ENCODE measurements around the gene SALL4.

Gene SALL4

DNA sequence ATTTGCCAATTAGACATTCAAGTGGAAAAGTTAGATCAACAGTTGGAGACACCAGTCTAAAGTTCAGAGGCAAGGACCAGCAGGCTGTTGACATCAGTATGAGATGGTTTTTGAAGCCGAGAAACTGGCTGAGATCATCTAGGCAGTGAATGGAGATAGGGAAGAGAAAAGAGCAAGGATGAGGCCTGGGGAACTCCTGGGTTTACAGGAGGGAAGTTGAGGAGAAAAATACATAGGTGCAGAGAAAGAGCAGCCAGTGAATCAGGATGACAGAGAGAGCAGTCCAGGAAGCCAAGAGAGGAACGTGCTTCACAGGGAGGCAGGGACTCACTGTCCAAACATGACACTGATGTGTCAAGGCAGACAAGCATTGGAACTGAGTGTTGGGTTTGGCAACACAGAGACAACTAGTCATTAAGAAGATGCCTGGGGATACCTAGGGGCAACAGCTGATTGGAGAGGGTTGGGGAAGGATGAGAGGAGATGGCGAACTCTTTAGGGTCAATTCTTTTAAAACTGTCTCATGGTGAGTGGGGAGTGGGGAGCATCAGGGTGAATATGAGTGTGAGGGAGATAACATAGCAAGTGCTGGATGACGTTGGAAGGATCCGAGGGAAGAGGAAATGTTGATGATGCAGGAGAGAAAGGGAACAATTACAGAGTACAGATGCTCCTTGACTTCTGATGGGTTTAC, 13.2 kb upstream of the SALL4 start:
- no peak for DNase-seq (ENCODE audit: low spot score)
- in situ Hi-C loops (cut with MboI; ENCODE audit: low sequenced_read_pairs, unreplicated experiment) = no loop called here
- TF ChIP-seq, protein P1, sequence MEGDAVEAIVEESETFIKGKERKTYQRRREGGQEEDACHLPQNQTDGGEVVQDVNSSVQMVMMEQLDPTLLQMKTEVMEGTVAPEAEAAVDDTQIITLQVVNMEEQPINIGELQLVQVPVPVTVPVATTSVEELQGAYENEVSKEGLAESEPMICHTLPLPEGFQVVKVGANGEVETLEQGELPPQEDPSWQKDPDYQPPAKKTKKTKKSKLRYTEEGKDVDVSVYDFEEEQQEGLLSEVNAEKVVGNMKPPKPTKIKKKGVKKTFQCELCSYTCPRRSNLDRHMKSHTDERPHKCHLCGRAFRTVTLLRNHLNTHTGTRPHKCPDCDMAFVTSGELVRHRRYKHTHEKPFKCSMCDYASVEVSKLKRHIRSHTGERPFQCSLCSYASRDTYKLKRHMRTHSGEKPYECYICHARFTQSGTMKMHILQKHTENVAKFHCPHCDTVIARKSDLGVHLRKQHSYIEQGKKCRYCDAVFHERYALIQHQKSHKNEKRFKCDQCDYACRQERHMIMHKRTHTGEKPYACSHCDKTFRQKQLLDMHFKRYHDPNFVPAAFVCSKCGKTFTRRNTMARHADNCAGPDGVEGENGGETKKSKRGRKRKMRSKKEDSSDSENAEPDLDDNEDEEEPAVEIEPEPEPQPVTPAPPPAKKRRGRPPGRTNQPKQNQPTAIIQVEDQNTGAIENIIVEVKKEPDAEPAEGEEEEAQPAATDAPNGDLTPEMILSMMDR (IDR thresholded peaks at IDR 0.05; ENCODE audit: borderline replicate concordance, control extremely low read depth, extremely low read depth, insufficient read depth, missing control alignments) = no peak

DNA sequence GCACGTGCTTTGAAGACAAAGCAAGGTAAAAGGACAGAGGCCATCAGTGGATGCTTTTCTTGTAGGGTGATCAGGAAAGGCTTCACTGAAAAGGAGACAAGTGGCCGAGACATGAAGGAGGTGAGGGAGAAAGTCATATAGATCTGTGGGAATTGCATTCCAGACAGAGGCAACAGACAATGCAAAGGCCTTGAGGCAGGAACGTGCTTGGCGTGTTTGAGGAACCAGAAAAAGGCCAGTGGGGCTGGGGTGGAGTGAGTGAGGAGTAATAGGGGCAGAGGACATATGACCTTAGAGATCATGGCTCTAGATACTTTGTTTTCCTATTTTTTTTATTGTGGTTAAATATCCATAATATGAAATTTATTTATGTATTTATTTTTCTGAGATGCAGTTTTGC, 10.5 kb upstream of the SALL4 start:
- in situ Hi-C loops (cut with MboI; ENCODE audit: low sequenced_read_pairs, unreplicated experiment) = no loop called here
- TF ChIP-seq, protein P1 (IDR thresholded peaks at IDR 0.05; ENCODE audit: borderline replicate concordance, control extremely low read depth, extremely low read depth, insufficient read depth, missing control alignments) = no peak

DNA sequence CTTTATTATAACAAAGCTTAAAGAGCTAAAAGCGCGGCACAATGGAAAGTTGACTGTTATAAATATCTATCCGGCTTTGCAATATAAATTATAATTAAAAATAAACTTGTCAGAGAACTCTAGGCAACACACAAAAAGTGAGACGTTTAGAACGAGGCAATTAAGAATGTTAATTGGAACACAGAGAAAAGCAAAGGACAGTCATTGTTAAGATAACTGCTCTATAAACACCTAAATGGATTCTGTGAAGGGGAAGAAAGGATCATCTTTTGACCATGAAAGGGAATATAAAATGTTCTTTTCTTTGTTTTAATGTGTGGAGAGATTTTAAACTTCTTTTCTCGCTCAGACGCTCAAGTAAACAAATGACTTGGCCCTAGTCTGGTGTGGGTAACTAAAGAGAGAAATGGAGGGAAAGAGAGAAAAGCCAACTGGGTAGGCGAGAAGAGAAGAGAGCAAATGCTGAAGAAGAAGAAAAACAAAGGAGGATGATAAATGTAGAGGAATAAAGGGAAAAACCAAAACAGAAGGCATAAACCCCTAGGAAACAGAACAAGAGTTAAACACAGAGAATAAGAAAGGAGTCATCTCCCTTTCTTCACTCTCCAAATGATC, 9.3 kb upstream of the SALL4 start:
- in situ Hi-C loops (cut with MboI; ENCODE audit: low sequenced_read_pairs, unreplicated experiment) = no loop called here
- DNase-seq (ENCODE audit: low spot score) = no peak
- TF ChIP-seq, protein P1 (IDR thresholded peaks at IDR 0.05; ENCODE audit: borderline replicate concordance, control extremely low read depth, extremely low read depth, insufficient read depth, missing control alignments) = no peak

More for the DNA sequence above, 10.5 kb upstream of the SALL4 start:
- no peak for DNase-seq (ENCODE audit: low spot score)

DNA sequence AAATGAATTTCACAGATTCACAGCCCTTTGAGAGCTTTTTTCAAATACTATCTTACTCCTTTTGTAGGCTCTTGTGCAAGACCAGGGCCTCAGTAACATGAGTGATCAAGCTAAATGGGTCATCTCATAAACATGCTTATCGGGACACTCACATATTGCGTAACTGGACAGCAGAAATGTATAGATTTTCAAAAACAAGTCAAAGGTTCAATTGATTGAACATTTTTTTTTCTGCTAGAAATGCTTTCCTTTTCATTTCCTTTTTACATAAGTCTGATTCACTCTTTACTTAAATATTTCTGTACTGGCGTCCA, 8.7 kb upstream of the SALL4 start:
- DNase-seq (ENCODE audit: low spot score) = no peak
- TF ChIP-seq, protein P1 (IDR thresholded peaks at IDR 0.05; ENCODE audit: borderline replicate concordance, control extremely low read depth, extremely low read depth, insufficient read depth, missing control alignments) = no peak
- in situ Hi-C loops (cut with MboI; ENCODE audit: low sequenced_read_pairs, unreplicated experiment) = no loop called here

DNA sequence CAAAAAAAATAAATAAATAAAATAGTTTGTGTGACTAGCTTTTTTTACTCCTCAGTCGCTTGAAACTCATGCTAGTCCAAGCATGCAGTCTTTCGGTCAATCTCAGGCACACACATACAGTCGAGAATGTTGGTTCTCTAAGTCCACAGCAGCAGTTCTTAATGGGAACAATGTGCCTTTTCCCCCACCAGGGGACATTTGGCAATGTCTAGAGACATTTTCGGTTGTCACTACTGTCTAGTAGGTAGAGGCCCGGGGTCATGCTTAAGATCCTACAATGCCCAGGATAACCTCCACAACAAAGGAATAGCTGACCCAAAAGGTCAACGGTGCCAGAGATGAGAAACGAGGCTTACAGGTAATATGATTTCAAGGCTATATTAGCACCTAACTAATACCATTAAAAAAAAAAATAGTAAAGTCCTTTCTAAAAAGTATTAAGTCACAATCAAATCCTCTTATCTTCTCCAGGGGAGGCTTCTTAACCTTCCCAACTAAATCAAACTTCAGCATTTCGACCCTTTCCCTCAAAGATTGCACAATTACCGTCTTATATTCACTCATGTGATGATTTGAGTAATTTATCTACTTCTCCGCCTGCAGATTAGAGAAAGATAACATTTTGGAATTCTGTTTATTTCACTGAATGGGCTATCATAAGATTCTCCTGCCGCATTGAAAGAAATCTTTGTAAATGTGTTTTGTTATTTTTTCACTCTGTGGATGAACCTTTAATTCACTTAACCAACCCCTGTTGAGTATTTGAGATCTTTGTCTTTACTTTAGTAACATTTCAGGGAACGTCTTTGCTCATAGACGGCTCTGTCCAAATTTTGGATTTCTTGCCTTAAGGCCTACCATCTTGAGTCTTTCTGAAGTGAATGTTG, 8.1 kb upstream of the SALL4 start:
- TF ChIP-seq, protein P1 (IDR thresholded peaks at IDR 0.05; ENCODE audit: borderline replicate concordance, control extremely low read depth, extremely low read depth, insufficient read depth, missing control alignments) = no peak
- DNase-seq (ENCODE audit: low spot score) = no peak
- in situ Hi-C loops (cut with MboI; ENCODE audit: low sequenced_read_pairs, unreplicated experiment) = no loop called here

DNA sequence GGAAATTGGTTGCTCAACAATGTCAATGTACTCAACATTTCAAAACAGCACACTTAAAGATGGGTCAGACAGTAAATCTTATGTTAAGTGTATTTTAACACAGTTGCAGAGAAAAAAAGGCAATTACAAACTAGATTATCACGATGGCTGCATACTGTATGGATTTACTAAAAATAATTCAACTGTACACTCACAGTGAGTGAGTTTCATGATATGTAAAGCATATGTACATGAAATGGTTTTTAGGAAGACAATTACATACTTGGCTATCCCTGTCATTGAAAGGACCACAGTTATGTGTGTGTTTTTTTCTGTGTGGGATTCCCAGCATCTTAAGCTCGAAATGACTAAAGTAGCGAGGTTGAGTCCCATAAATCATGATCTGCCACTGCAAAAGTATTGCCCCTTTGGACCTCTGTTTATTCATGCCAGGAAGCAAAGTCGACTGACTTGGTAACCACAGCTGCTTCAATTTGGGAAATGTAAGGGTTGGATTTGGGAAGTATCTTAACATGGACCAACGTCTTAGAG, 5.5 kb upstream of the SALL4 start:
- TF ChIP-seq, protein P1 (IDR thresholded peaks at IDR 0.05; ENCODE audit: borderline replicate concordance, control extremely low read depth, extremely low read depth, insufficient read depth, missing control alignments) = no peak
- in situ Hi-C loops (cut with MboI; ENCODE audit: low sequenced_read_pairs, unreplicated experiment) = no loop called here
- DNase-seq (ENCODE audit: low spot score) = no peak
